Fibroblast of gingiva (primary cell): ENCODE results near the gene TMPRSS3.

ENCODE experiments used
- DNase-seq: peaks from one replicate; pipeline ENCODE4 v3.0.0-alpha.2; 2011; ENCODE audit warnings: low read depth

The TMPRSS3 gene

GRCh38 chr21:42331660-42332059, 64.2 kb downstream of the TMPRSS3 start:
- no peak for DNase-seq

GRCh38 chr21:42330380-42331371, 65.2 kb downstream of the TMPRSS3 start:
- DNase-seq = no peak

- DNase-seq = no peak
These were observed 71.0 kb downstream of the TMPRSS3 start for GRCh38 chr21:42324896-42325295.
